ENCODE results near the gene RER1. TPM values are rescaled to one million over a fixed set of nuclear protein-coding genes. Genes with fewer than 3 reads are reported as not detected.

RER1 gene
- total RNA-seq, 2 experiments from 2014 or later: 148 to 151 TPM

DNA sequence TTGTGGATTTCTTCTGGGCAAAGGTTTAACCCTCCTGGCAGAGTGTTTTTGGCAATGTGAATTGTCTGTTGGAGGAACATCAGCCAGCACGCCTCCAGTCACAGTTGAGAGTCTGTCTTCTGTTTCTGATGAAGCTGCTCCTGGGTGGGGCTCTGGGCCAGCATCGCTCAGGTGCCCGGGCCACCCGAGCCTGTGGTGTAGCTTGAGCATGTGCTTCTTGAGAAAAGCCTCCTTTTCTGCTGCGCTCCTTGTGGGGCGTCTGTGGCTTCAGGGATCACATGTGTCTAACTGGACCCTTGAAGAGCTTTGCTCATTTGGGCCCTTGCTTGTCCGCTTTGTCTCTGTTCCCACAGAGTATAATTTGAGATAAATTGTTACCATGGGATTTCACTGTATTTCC is 7.2 kb downstream of the RER1 start:
- Mint-ChIP-seq H3K36me3 (ENCODE audit: low read depth) (peaks cover 75% of the 10 kb centered on the region), H3K9me3 (ENCODE audit: insufficient read depth) (no peaks in the 10 kb centered on the region), H3K4me3 (no peak overlapping the region), H3K27ac (peak overlapping the region; percentile 21), H3K27me3 (ENCODE audit: low read depth) (no peaks in the 10 kb centered on the region), H3K4me1 (ENCODE audit: low read depth) (peaks cover 29% of the 10 kb centered on the region)
- DNase-seq (no peak), ATAC-seq (no peak)
- CTCF ChIA-PET: no interaction called here
- POLR2A ChIA-PET: no interaction called here

DNA sequence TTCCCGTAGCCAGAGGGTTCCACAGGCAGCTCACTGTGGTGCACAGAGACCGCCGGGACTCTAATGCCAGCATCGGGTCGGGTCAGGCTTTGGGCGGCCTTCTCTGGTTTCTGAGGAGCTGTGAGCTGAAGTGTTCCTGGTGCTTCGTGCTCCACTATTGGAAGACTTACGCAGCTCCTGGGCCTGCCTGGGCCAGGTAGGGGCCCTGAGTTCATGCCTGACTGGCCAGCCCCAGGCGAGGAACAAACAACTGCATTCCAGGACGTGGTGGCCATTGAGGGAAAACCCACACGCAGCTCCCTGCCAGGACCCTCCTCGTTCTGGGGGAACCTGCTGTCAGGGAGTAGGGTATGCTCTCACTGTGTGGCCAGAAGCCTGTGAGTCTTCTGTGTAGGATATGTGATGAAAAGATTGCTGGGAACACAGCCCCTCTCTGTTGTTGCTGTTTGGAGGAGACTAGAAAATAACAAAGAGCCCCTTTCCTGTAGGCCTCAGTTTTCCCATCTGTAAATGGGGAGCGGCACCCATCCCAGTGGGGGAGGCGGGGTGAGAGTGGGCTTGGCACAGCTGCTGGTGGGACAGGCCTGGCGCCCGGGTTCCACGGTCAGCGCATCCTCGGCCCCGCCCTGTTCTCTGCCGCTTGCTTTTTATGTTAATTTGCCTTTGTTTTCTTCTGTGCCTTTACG is 8.4 kb downstream of the RER1 start:
- Mint-ChIP-seq H3K36me3 (ENCODE audit: low read depth) (peaks cover 72% of the 10 kb centered on the region), H3K27ac (peak overlapping the region; percentile 23)
- POLR2A ChIA-PET: interaction anchor here (0.7 to 1.0 kb wide), 2 partner anchors 8 to 9 kb away, joined by 4 read pairs; partner anchors contain the start of genes MORN1 and RER1

DNA sequence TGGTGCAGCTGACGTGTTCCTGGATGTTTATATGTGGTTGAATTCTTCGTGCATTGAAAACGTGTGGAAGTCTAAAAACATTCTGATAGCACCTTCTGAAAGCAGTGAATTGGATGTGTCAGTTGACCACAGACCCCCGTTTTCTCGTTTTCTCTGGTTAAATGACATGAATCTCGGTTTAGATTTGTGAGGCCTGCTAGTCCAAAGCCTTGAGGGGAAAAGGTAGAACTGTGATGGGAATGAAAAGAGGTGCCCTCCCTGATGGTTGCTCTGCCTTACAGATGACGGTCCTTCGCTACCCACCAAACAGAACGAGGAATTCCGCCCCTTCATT is 8.9 kb downstream of the RER1 start:
- POLR2A ChIA-PET: interaction anchor here (0.7 kb wide), 1 partner anchor 9 kb away, joined by 4 read pairs; the partner anchor contains the start of genes MORN1 and RER1
- CTCF ChIA-PET: no interaction called here
- no peaks in the 10 kb centered on the region for H3K9me3 Mint-ChIP-seq (ENCODE audit: insufficient read depth)
- no peak for ATAC-seq
- H3K4me3 Mint-ChIP-seq: no peak overlapping the region
- H3K27me3 Mint-ChIP-seq (ENCODE audit: low read depth): no peaks in the 10 kb centered on the region
- H3K36me3 Mint-ChIP-seq (ENCODE audit: low read depth): peaks cover 70% of the 10 kb centered on the region
- no peak for DNase-seq
- H3K27ac Mint-ChIP-seq: peak overlapping the region; percentile 23
- H3K4me1 Mint-ChIP-seq (ENCODE audit: low read depth): peaks cover 21% of the 10 kb centered on the region

More for the DNA sequence above, 8.4 kb downstream of the RER1 start:
- Mint-ChIP-seq H3K4me3 (no peak overlapping the region), H3K4me1 (ENCODE audit: low read depth) (peaks cover 23% of the 10 kb centered on the region), H3K27me3 (ENCODE audit: low read depth) (no peaks in the 10 kb centered on the region), H3K9me3 (ENCODE audit: insufficient read depth) (no peaks in the 10 kb centered on the region)
- ATAC-seq (no peak), DNase-seq (no peak)
- CTCF ChIA-PET: interaction anchor here (0.9 kb wide), 1 partner anchor 18 kb away, joined by 3 read pairs; no protein-coding TSS in a partner anchor

DNA sequence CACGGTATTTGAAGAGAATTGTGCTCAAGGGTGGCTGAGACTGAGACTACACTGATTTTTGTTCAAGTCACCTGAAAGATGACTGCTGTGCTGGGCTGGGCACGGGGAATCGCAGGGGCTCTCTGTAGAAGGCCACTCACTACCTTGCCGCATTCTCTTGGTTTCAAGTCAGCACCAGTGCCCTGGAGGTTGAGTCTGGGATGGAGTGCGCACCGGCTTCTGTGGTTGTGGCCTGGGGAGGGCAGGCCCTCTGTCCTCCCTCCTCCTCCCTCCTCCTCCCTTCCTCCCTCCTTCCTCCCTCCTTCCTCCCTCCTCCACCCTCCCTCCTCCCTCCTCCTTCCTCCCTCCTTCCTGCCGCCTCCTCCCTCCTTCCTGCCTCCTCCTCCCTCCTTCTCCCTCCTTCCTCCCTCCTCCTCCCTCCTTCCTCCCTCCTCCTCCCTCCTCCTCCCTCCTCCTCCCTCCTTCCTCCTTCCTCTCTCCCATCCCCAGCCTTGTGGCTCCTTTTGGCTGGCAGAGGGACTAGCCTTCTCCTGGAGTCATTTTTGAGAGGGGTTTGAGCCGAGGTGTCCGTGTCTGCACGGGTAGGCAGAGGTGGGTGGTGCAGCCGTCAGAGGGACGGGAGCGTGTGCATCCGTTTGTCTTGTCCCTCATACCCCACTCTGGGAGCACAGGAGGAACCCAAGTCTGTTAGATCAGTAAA is 9.5 kb downstream of the RER1 start:
- Mint-ChIP-seq H3K4me1 (ENCODE audit: low read depth) (peaks cover 20% of the 10 kb centered on the region), H3K4me3 (no peak overlapping the region), H3K27ac (no peak overlapping the region), H3K36me3 (ENCODE audit: low read depth) (peaks cover 69% of the 10 kb centered on the region), H3K9me3 (ENCODE audit: insufficient read depth) (no peaks in the 10 kb centered on the region), H3K27me3 (ENCODE audit: low read depth) (no peaks in the 10 kb centered on the region)
- ATAC-seq (no peak), DNase-seq (no peak)
- ChIA-PET POLR2A (interaction anchor here (0.7 kb wide), 1 partner anchor 10 kb away, joined by 4 read pairs; the partner anchor contains the start of genes MORN1 and RER1), CTCF (no interaction called here)

DNA sequence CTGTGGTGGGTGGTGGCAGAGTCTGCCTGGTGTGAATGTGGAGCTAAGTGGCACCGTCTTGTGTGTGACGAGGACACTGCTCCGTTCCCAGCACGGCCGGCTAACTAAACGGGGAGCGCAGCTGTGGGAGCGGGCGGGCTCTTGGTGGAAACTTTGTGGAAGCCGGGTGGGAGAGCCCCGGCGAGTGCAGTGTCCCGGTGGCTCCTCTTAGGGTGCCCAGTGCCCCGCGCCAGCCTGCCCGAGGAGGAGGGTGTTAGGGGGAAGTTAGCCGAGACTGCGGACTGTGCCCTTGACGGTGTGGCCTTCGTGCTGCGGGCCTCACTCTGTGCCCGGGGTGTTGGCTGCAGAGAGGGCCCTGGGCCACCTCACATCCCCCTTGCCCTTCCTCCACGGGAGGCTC is 10.8 kb downstream of the RER1 start:
- Mint-ChIP-seq H3K36me3 (ENCODE audit: low read depth) (peaks cover 58% of the 10 kb centered on the region), H3K27me3 (ENCODE audit: low read depth) (no peaks in the 10 kb centered on the region), H3K9me3 (ENCODE audit: insufficient read depth) (no peaks in the 10 kb centered on the region), H3K4me1 (ENCODE audit: low read depth) (peaks cover 12% of the 10 kb centered on the region), H3K27ac (peak overlapping the region; percentile 43), H3K4me3 (no peak overlapping the region)
- ChIA-PET CTCF (no interaction called here), POLR2A (no interaction called here)
- no peak for ATAC-seq
- DNase-seq: no peak

DNA sequence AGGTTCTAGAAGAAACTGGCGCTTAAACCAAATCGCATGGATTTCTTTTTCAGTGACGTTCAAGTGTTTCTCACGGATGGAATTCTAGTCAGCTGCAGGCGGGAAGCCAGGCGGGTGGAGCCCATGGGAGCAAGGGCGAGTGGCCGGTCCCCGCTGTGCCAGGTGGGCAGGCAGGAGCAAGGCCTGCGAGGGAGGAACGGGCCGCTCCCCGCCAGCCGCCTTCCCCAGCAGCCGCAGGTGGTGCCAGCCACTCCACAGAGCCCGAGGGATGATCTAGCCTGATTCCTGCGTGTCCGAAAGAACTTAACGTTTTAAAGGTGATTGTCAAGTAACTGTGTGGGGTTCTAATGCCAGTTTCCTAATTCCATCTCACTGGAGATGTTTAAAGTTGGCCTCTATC is 11.6 kb downstream of the RER1 start:
- Mint-ChIP-seq H3K4me1 (ENCODE audit: low read depth) (peaks cover 12% of the 10 kb centered on the region), H3K36me3 (ENCODE audit: low read depth) (peaks cover 55% of the 10 kb centered on the region), H3K27ac (no peak overlapping the region), H3K27me3 (ENCODE audit: low read depth) (no peaks in the 10 kb centered on the region), H3K9me3 (ENCODE audit: insufficient read depth) (no peaks in the 10 kb centered on the region), H3K4me3 (no peak overlapping the region)
- ChIA-PET CTCF (no interaction called here), POLR2A (no interaction called here)
- ATAC-seq (no peak), DNase-seq (no peak)

DNA sequence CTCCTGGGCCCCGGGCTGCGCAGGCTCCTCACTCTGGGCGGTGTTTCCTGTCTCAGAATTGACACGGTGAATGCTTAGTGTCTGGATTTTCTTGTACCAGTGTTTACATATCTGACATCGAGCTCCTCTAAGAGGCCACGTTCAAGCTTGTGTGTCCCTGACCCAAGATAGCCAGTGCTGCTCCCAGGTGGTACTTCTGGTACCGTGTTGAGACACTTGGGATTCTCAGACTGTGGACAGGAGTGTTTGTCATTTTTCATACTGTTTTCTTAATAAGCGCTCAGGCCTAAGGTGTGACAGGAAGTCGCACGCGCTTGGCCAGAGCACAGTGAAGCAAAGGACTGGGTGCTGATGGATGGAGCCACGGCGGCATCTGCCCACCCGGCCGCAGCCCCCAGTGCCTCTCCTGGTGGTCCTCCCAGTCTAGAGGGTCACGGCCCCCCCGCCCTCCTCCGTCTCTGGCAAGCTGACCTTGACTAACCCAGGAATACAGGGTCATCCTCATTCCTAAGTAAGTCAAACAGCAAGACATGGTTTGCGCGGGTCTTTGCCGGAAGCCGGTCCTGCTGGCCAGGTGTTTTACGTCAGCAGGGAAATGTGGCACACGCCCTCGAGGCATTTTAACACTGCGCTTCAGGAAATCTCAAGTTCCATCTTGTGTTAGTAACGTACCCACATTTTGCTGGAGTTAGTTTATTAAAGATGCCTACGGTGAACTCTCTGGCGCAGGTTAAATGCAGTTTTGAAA is 12.7 kb downstream of the RER1 start:
- no peak overlapping the region for H3K4me3 Mint-ChIP-seq
- CTCF ChIA-PET: interaction anchor here (1.0 kb wide), 1 partner anchor 10 kb away, joined by 3 read pairs; no protein-coding TSS in a partner anchor
- H3K4me1 Mint-ChIP-seq (ENCODE audit: low read depth): peaks cover 12% of the 10 kb centered on the region
- no peaks in the 10 kb centered on the region for H3K27me3 Mint-ChIP-seq (ENCODE audit: low read depth)
- POLR2A ChIA-PET: no interaction called here
- no peaks in the 10 kb centered on the region for H3K9me3 Mint-ChIP-seq (ENCODE audit: insufficient read depth)
- ATAC-seq: no peak
- no peak overlapping the region for H3K27ac Mint-ChIP-seq
- no peak for DNase-seq
- H3K36me3 Mint-ChIP-seq (ENCODE audit: low read depth): peaks cover 50% of the 10 kb centered on the region

DNA sequence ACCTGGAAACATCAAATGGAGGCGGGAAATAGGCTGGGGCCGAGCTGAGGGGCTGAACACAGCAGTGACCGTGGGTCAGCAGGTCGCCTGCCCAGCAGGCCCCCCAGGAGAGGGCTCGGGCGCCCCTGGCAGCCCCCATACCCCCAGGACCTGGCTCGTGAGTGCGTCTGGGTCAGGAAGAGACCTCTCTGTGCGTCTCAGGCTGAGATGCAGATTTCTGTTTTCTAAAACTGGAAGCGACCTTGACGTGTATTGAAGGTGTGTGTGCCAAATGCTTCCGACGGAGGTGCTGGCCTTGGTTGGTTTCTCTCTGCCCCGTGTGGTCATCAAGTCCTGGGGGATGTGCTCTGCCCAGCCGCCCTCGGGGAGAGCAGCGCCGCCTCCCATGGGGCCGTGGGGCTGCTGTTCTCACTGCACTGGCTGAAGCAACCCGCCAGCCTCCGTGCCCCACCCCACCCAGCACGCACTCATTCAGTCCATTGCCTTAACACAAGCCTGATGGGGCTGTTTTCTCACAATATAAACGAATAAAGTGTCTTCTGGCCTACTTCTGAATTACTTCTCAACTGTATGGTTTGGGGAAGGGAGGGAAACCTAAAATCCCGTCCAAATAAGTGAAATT is 13.4 kb downstream of the RER1 start:
- ChIA-PET POLR2A (interaction anchor here (1.5 kb wide), 1 partner anchor 12 kb away, joined by 3 read pairs; no protein-coding TSS in a partner anchor), CTCF (no interaction called here)
- DNase-seq (no peak), ATAC-seq (no peak)
- Mint-ChIP-seq H3K4me3 (no peak overlapping the region), H3K9me3 (ENCODE audit: insufficient read depth) (no peaks in the 10 kb centered on the region), H3K4me1 (ENCODE audit: low read depth) (peaks cover 12% of the 10 kb centered on the region), H3K36me3 (ENCODE audit: low read depth) (peaks cover 45% of the 10 kb centered on the region), H3K27me3 (ENCODE audit: low read depth) (no peaks in the 10 kb centered on the region), H3K27ac (no peak overlapping the region)

DNA sequence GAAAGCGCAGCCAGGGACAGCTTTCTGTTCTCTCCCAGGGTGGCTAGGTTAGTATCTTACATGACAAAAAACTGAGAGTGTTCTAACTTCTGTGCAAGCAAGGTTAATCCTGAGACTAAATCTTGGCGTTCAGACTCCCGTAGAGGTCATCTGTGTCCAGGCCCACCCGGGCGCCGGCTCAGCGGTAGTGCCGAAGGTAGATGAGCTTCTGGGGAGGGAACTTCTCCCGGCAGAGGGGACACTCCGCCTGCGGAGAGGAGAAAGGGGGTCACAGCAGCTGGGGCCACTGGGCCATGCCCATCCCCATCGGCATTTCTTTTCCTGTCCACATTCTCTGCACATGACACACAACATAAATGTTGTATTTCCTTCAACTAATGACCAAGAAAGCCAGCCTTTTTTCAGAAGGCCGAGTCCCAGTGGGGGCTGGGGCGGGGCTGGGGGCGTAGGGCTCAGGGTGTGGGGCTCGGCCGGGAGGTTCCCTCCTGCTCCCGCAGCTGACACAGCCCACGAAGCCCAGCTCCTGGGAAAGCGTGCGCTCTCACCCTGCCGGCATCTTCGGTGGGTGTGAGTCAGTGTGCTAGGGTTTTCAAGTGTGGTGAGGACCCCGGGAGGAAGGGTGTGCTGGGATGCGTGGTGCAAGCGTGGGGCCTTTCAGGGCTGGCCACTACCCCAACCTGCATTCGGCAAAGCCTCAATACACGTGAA is 14.1 kb downstream of the RER1 start:
- no peaks in the 10 kb centered on the region for H3K9me3 Mint-ChIP-seq (ENCODE audit: insufficient read depth)
- ChIA-PET CTCF (no interaction called here), POLR2A (interaction anchor here (1.5 kb wide), 1 partner anchor 13 kb away, joined by 3 read pairs; no protein-coding TSS in a partner anchor)
- H3K27ac Mint-ChIP-seq: no peak overlapping the region
- H3K27me3 Mint-ChIP-seq (ENCODE audit: low read depth): no peaks in the 10 kb centered on the region
- H3K4me1 Mint-ChIP-seq (ENCODE audit: low read depth): peaks cover 15% of the 10 kb centered on the region
- peaks cover 37% of the 10 kb centered on the region for H3K36me3 Mint-ChIP-seq (ENCODE audit: low read depth)
- DNase-seq (no peak), ATAC-seq (no peak)
- H3K4me3 Mint-ChIP-seq: no peak overlapping the region

DNA sequence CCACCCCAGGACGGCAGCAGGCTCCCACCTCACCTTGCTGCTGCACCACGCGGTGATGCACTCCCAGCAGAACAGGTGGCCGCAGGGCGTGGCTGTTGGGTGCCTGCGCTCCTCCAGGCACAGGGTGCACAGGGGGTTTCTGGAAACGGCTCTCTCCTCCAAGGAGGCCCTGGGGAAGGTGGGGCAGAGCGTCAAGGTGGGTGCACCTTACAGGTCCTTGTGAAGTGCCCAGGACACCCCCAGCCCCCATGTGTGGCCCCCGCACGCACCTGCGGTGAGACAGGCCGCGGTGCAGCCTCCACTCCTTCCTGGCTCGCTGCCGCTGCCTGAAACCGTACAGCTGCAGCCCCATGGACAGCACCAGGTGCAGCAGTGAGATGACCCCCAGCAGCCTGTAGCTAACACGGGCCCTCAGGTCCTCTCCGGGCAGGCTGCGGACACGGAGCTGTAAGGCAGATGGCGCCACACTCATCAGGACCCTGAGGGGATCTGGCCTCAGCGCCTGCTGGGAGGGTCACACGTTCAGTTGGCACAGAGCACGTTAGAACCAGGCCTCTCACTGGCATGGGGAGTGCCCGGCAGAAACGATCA is 14.9 kb downstream of the RER1 start:
- peaks cover 32% of the 10 kb centered on the region for H3K36me3 Mint-ChIP-seq (ENCODE audit: low read depth)
- DNase-seq: no peak
- peaks cover 16% of the 10 kb centered on the region for H3K4me1 Mint-ChIP-seq (ENCODE audit: low read depth)
- no peaks in the 10 kb centered on the region for H3K9me3 Mint-ChIP-seq (ENCODE audit: insufficient read depth)
- H3K27me3 Mint-ChIP-seq (ENCODE audit: low read depth): no peaks in the 10 kb centered on the region
- ChIA-PET POLR2A (interaction anchor here (1.5 kb wide), 1 partner anchor 14 kb away, joined by 3 read pairs; no protein-coding TSS in a partner anchor), CTCF (interaction anchor here (1.3 kb wide), 1 partner anchor 212 kb away, joined by 4 read pairs; the partner anchor contains the start of gene FAAP20)
- no peak overlapping the region for H3K4me3 Mint-ChIP-seq
- peak; percentile 5 for ATAC-seq
- H3K27ac Mint-ChIP-seq: no peak overlapping the region
